Measurements from ENCODE around the gene VIP.
"Not testable (repeated sequence)": the region's sequence is repeated elsewhere in the genome, so short reads cannot be mapped to it uniquely, and the experiment has no call there.

Gene VIP

GRCh38 chr6:152750694-152751093, at the start of gene VIP:
Gene VIP (plus strand): TSS chr6:152750797. CDS start chr6:152752178, 1,381 bp downstream.
- H3K4me1 Mint-ChIP-seq (ENCODE audit: low read depth): no peaks in the 10 kb centered on the region
- H3K9me3 Mint-ChIP-seq: no peaks in the 10 kb centered on the region
- H3K27ac Mint-ChIP-seq: no peak within 1 kb of the TSS
- H3K4me3 Mint-ChIP-seq: no peak within 1 kb of the TSS
- H3K27me3 Mint-ChIP-seq: no peaks in the 10 kb centered on the region
- H3K36me3 Mint-ChIP-seq (ENCODE audit: low read depth): no peaks in the 10 kb centered on the region
- DNase-seq: no peak

GRCh38 chr6:152701081-152701862, 49.3 kb upstream of the VIP start:
- Mint-ChIP-seq H3K4me3 (no peak overlapping the region), H3K4me1 (ENCODE audit: low read depth) (no peaks in the 10 kb centered on the region), H3K27me3 (peaks cover 17% of the 10 kb centered on the region), H3K27ac (no peak overlapping the region), H3K36me3 (ENCODE audit: low read depth) (no peaks in the 10 kb centered on the region), H3K9me3 (no peaks in the 10 kb centered on the region)
- DNase-seq: no peak

- Mint-ChIP-seq H3K4me3 (no peak overlapping the region), H3K36me3 (ENCODE audit: low read depth) (no peaks in the 10 kb centered on the region), H3K27me3 (peaks cover 17% of the 10 kb centered on the region), H3K27ac (no peak overlapping the region), H3K9me3 (no peaks in the 10 kb centered on the region), H3K4me1 (ENCODE audit: low read depth) (no peaks in the 10 kb centered on the region)
- DNase-seq: no peak
Observed at GRCh38 chr6:152701863-152702401, 48.7 kb upstream of the VIP start.

GRCh38 chr6:152703750-152704149, 46.8 kb upstream of the VIP start:
- not testable (repeated sequence) for H3K4me1 Mint-ChIP-seq (ENCODE audit: low read depth); H3K4me3 Mint-ChIP-seq; H3K27ac Mint-ChIP-seq; H3K36me3 Mint-ChIP-seq (ENCODE audit: low read depth); H3K27me3 Mint-ChIP-seq; DNase-seq; H3K9me3 Mint-ChIP-seq

- Mint-ChIP-seq H3K4me3 (no peak overlapping the region), H3K4me1 (ENCODE audit: low read depth) (no peaks in the 10 kb centered on the region), H3K36me3 (ENCODE audit: low read depth) (no peaks in the 10 kb centered on the region), H3K27me3 (peaks cover 6% of the 10 kb centered on the region), H3K9me3 (no peaks in the 10 kb centered on the region), H3K27ac (no peak overlapping the region)
- DNase-seq: no peak
Observed at GRCh38 chr6:152705327-152705726, 45.3 kb upstream of the VIP start.

GRCh38 chr6:152716322-152716721, 34.3 kb upstream of the VIP start:
- Mint-ChIP-seq H3K4me3 (no peak overlapping the region), H3K27ac (no peak overlapping the region), H3K4me1 (ENCODE audit: low read depth) (no peaks in the 10 kb centered on the region), H3K36me3 (ENCODE audit: low read depth) (no peaks in the 10 kb centered on the region), H3K9me3 (peaks cover 12% of the 10 kb centered on the region), H3K27me3 (peaks cover 2% of the 10 kb centered on the region)
- DNase-seq: no peak

- Mint-ChIP-seq H3K4me3 (no peak overlapping the region), H3K9me3 (no peaks in the 10 kb centered on the region), H3K27me3 (peaks cover 2% of the 10 kb centered on the region), H3K4me1 (ENCODE audit: low read depth) (no peaks in the 10 kb centered on the region), H3K36me3 (ENCODE audit: low read depth) (no peaks in the 10 kb centered on the region), H3K27ac (no peak overlapping the region)
- DNase-seq: no peak
Observed at GRCh38 chr6:152720974-152721373, 29.6 kb upstream of the VIP start.

GRCh38 chr6:152721956-152722355, 28.6 kb upstream of the VIP start:
- Mint-ChIP-seq H3K27ac (no peak overlapping the region), H3K4me3 (no peak overlapping the region), H3K4me1 (ENCODE audit: low read depth) (no peaks in the 10 kb centered on the region), H3K9me3 (no peaks in the 10 kb centered on the region), H3K27me3 (peaks cover 2% of the 10 kb centered on the region), H3K36me3 (ENCODE audit: low read depth) (no peaks in the 10 kb centered on the region)
- no peak for DNase-seq

- Mint-ChIP-seq H3K27me3 (no peaks in the 10 kb centered on the region), H3K27ac (no peak overlapping the region), H3K4me3 (no peak overlapping the region), H3K9me3 (no peaks in the 10 kb centered on the region), H3K36me3 (ENCODE audit: low read depth) (no peaks in the 10 kb centered on the region), H3K4me1 (ENCODE audit: low read depth) (no peaks in the 10 kb centered on the region)
- no peak for DNase-seq
Observed at GRCh38 chr6:152723398-152723797, 27.2 kb upstream of the VIP start.

- Mint-ChIP-seq H3K4me3 (no peak overlapping the region), H3K27me3 (no peaks in the 10 kb centered on the region), H3K9me3 (no peaks in the 10 kb centered on the region), H3K27ac (no peak overlapping the region), H3K36me3 (ENCODE audit: low read depth) (no peaks in the 10 kb centered on the region), H3K4me1 (ENCODE audit: low read depth) (no peaks in the 10 kb centered on the region)
- no peak for DNase-seq
Observed at GRCh38 chr6:152726313-152726712, 24.3 kb upstream of the VIP start.

- Mint-ChIP-seq H3K36me3 (ENCODE audit: low read depth) (no peaks in the 10 kb centered on the region), H3K27me3 (no peaks in the 10 kb centered on the region), H3K4me1 (ENCODE audit: low read depth) (no peaks in the 10 kb centered on the region), H3K27ac (no peak overlapping the region), H3K9me3 (no peaks in the 10 kb centered on the region), H3K4me3 (no peak overlapping the region)
- no peak for DNase-seq
Observed at GRCh38 chr6:152727507-152727906, 23.1 kb upstream of the VIP start.

GRCh38 chr6:152734630-152735029, 16.0 kb upstream of the VIP start:
- DNase-seq: no peak
- Mint-ChIP-seq H3K27me3 (no peaks in the 10 kb centered on the region), H3K36me3 (ENCODE audit: low read depth) (no peaks in the 10 kb centered on the region), H3K9me3 (no peaks in the 10 kb centered on the region), H3K27ac (no peak overlapping the region), H3K4me1 (ENCODE audit: low read depth) (no peaks in the 10 kb centered on the region), H3K4me3 (no peak overlapping the region)

- DNase-seq: no peak
- no peaks in the 10 kb centered on the region for H3K27me3 Mint-ChIP-seq
- no peaks in the 10 kb centered on the region for H3K9me3 Mint-ChIP-seq
- no peak overlapping the region for H3K27ac Mint-ChIP-seq
- H3K4me3 Mint-ChIP-seq: no peak overlapping the region
- H3K4me1 Mint-ChIP-seq (ENCODE audit: low read depth): no peaks in the 10 kb centered on the region
- H3K36me3 Mint-ChIP-seq (ENCODE audit: low read depth): no peaks in the 10 kb centered on the region
Observed at GRCh38 chr6:152736687-152737273, 13.8 kb upstream of the VIP start.

- Mint-ChIP-seq H3K27me3 (peaks cover 3% of the 10 kb centered on the region), H3K36me3 (ENCODE audit: low read depth) (no peaks in the 10 kb centered on the region), H3K4me3 (no peak overlapping the region), H3K27ac (no peak overlapping the region), H3K9me3 (no peaks in the 10 kb centered on the region), H3K4me1 (ENCODE audit: low read depth) (no peaks in the 10 kb centered on the region)
- DNase-seq: no peak
Observed at GRCh38 chr6:152745509-152746171, 5.0 kb upstream of the VIP start.

GRCh38 chr6:152746172-152746553, 4.4 kb upstream of the VIP start:
- H3K27ac Mint-ChIP-seq: no peak overlapping the region
- no peaks in the 10 kb centered on the region for H3K36me3 Mint-ChIP-seq (ENCODE audit: low read depth)
- H3K9me3 Mint-ChIP-seq: no peaks in the 10 kb centered on the region
- DNase-seq: no peak
- H3K4me1 Mint-ChIP-seq (ENCODE audit: low read depth): no peaks in the 10 kb centered on the region
- H3K27me3 Mint-ChIP-seq: peaks cover 3% of the 10 kb centered on the region
- H3K4me3 Mint-ChIP-seq: no peak overlapping the region

Data from activated T-cell treated with anti-CD3 and anti-CD28 coated beads, Interleukin-2, amount 50 U/mL, for 24 hours (primary cell).